GM13977 (cell line): Measurements from ENCODE around the gene LSG1.

Experiments
- DNase-seq: peaks from one replicate; pipeline ENCODE4 v3.0.0; 2012; ENCODE audit warnings: low spot score
- in situ Hi-C: fragments of 300-500 bp; cut with MboI; formaldehyde crosslinking; loops from one replicate; pipeline ENCODE4 v1.12.0; 2022; ENCODE audit warnings: low sequenced_read_pairs, low pct_unique_long_range_greater_than_20kb, mixed read lengths, inconsistent platforms; ENCODE audit not compliant: unreplicated experiment
- TF ChIP-seq, protein P1 (sequence below): IDR thresholded peaks from 2 replicates; pipeline ENCODE4 v1.5.1; 2012; ENCODE audit warnings: mild to moderate bottlenecking, control low read depth; ENCODE audit not compliant: insufficient read depth; ENCODE audit errors: extremely low read depth, missing control alignments

Gene LSG1

DNA sequence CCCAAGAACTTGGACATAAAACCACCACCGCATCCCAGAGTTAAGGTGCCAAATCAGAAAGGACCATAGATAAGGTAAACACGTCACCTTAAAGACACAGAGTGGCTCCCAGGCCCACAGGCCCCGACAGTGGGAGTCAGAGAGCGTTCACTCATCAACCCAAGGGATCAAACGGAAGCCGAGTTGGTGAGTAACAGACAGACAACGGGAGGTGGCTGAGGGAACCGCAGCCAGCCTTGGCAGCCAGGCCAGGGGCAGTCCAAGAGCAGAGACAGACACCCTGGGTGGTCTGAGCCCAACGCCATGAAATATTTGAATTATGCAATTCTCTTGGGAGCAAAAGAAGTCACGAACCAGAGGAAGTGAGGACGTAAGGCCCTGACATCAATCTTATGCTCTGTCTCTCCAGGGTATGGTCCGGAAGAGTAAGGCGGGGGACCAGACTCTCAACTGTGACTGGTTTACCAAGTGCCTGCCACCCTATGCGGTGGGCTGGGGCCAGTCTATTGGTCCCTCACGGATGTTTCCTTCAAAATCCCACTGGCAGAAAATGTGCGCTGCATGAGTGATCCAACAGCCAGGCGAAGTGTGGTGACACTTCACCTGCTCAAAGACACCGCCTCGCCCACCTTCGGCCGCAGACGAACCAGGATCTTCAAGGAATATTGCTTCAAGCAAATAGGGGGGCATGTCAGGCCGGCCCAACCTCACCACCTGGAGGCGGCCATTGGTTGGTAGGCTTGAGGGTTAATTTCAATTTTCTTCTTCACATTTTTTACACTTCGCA lies 73.0 kb downstream of the LSG1 start:
- TF ChIP-seq, protein P1, sequence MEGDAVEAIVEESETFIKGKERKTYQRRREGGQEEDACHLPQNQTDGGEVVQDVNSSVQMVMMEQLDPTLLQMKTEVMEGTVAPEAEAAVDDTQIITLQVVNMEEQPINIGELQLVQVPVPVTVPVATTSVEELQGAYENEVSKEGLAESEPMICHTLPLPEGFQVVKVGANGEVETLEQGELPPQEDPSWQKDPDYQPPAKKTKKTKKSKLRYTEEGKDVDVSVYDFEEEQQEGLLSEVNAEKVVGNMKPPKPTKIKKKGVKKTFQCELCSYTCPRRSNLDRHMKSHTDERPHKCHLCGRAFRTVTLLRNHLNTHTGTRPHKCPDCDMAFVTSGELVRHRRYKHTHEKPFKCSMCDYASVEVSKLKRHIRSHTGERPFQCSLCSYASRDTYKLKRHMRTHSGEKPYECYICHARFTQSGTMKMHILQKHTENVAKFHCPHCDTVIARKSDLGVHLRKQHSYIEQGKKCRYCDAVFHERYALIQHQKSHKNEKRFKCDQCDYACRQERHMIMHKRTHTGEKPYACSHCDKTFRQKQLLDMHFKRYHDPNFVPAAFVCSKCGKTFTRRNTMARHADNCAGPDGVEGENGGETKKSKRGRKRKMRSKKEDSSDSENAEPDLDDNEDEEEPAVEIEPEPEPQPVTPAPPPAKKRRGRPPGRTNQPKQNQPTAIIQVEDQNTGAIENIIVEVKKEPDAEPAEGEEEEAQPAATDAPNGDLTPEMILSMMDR, result no peak
- DNase-seq, result no peak
- in situ Hi-C loops, result no loop called here

DNA sequence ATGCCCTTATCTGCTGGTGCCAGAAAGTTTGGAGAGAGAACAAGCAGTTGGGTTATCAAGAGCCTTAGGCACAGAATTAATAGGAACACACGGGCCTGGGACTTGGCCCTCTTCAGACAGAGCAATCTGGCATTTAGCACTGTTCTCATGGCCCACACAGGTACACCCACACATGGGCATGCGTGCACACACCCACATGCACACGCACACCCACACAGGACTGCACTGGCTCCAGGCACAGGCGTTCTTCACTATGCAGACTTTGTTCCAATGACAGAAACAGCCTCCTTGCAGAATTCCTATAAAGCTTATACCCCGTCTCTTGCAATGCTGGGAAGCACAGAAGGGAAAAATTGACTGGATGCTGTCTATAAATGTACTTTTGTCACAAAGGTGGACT lies 75.1 kb downstream of the LSG1 start:
- TF ChIP-seq, protein P1, result no peak
- in situ Hi-C loops, result no loop called here
- no peak for DNase-seq

DNA sequence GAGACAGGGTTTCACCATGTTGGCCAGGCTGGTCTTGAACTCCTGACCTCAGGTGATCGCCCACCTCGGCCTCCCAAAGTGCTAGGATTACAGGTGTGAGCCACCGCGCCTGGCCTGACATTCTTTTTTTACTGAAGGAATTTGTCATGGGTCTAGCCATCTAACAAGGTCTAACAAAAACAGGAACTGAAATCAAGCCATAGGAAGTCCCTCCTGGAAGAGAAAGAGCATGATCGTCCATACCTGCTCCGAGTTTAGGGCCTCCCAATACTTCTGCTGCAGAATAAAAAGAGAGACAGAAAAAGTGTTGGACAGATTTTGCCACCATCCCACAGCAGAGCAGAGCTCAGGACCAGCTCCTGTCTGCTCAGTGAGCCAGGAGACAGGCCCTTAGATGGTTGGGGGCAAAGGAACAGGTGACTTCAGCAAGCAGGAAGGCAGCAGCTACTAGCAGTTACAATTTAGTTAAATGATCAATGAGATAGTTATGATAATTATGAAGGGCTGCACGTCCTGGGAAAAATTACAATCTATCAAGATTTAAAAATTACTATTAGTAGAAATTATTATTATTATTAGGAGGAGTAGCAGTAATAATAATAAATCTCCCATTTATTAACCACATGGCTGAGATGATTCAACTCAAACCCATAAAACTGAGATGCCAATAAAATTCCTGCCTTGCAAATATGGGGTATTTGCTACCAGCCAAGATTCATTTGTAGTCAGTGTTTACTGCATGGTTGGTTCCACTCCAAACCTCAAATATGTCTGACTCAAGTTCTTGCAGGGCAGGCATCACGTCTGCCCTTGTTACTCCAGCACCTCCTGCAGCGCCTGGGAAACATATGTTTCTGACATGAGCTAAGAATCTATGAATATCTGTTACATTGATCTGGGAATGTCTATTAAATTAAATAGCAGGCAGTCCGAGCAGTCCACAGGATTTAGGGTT lies 78.9 kb downstream of the LSG1 start:
- DNase-seq, result no peak
- TF ChIP-seq, protein P1, result no peak
- in situ Hi-C loops, result no loop called here
